ENCODE data around the gene FUT8. TPM values are rescaled to one million over a fixed set of nuclear protein-coding genes. Genes with fewer than 3 reads are reported as not detected.

FUT8 gene
- total and polyA plus RNA-seq, 4 donors = 1.1 to 14.1 (median 4.0) TPM

- Histone ChIP-seq H3K4me1 (ENCODE audit: control insufficient read depth in 4 of 4, insufficient read depth in 4 of 4, low read length in 3 of 4) (no peaks in the 10 kb centered on the region), H3K27me3 (ENCODE audit: control insufficient read depth in 4 of 4, insufficient read depth in 4 of 4, low read length in 3 of 4) (no peaks in the 10 kb centered on the region), H3K27ac (ENCODE audit: low read depth in 1 of 2, low read length in 2 of 2) (no peak overlapping the region), H3K36me3 (ENCODE audit: control insufficient read depth in 4 of 4, insufficient read depth in 3 of 4, low read depth in 1 of 4, low read length in 3 of 4) (no peaks in the 10 kb centered on the region), H3K4me3 (ENCODE audit: low read depth in 1 of 3, low read length in 3 of 3) (no peak overlapping the region), H3K9ac (ENCODE audit: low read depth in 1 of 2, low read length in 2 of 2) (no peak overlapping the region), H3K9me3 (ENCODE audit: control insufficient read depth in 4 of 4, low read length in 3 of 4) (no peaks in the 10 kb centered on the region)
- TF ChIP-seq MAX (IDR thresholded peaks at IDR 0.05) (no peak), RXRA (IDR thresholded peaks at IDR 0.05) (no peak)
- DNase-seq (ENCODE audit: low spot score) = no peak
Measured at GRCh38 chr14:65606460-65606859, 193.9 kb downstream of the FUT8 start.

GRCh38 chr14:65613131-65613650 is 200.7 kb downstream of the FUT8 start:
- DNase-seq (ENCODE audit: low spot score) = no peak
- Histone ChIP-seq H3K9me3 (ENCODE audit: control insufficient read depth in 4 of 4, low read length in 3 of 4) (no peaks in the 10 kb centered on the region), H3K4me3 (ENCODE audit: low read depth in 1 of 3, low read length in 3 of 3) (no peak overlapping the region), H3K27me3 (ENCODE audit: control insufficient read depth in 4 of 4, insufficient read depth in 4 of 4, low read length in 3 of 4) (no peaks in the 10 kb centered on the region), H3K27ac (ENCODE audit: low read depth in 1 of 2, low read length in 2 of 2) (no peak overlapping the region), H3K4me1 (ENCODE audit: control insufficient read depth in 4 of 4, insufficient read depth in 4 of 4, low read length in 3 of 4) (no peaks in the 10 kb centered on the region), H3K36me3 (ENCODE audit: control insufficient read depth in 4 of 4, insufficient read depth in 3 of 4, low read depth in 1 of 4, low read length in 3 of 4) (no peaks in the 10 kb centered on the region), H3K9ac (ENCODE audit: low read depth in 1 of 2, low read length in 2 of 2) (no peak overlapping the region)
- TF ChIP-seq NR2F2 (IDR thresholded peaks at IDR 0.05) = no peak
- TF ChIP-seq YY1 (IDR thresholded peaks at IDR 0.05) = no peak
- TF ChIP-seq FOXA2 (IDR thresholded peaks at IDR 0.05) = no peak
- TF ChIP-seq MAX (IDR thresholded peaks at IDR 0.05) = no peak
- WGBS = 97% methylated on average over 3 of the region's 3 CpGs

GRCh38 chr14:65618996-65619395 is 206.5 kb downstream of the FUT8 start:
- H3K4me3 ChIP-seq (ENCODE audit: low read depth in 1 of 3, low read length in 3 of 3) = no peak overlapping the region
- no peak overlapping the region for H3K9ac ChIP-seq (ENCODE audit: low read depth in 1 of 2, low read length in 2 of 2)
- no peaks in the 10 kb centered on the region for H3K27me3 ChIP-seq (ENCODE audit: control insufficient read depth in 4 of 4, insufficient read depth in 4 of 4, low read length in 3 of 4)
- no peak for DNase-seq (ENCODE audit: low spot score)
- no peaks in the 10 kb centered on the region for H3K4me1 ChIP-seq (ENCODE audit: control insufficient read depth in 4 of 4, insufficient read depth in 4 of 4, low read length in 3 of 4)
- 87% methylated on average over 3 of the region's 3 CpGs for WGBS
- no peak for TF ChIP-seq MAX (IDR thresholded peaks at IDR 0.05)
- H3K27ac ChIP-seq (ENCODE audit: low read depth in 1 of 2, low read length in 2 of 2) = no peak overlapping the region
- H3K9me3 ChIP-seq (ENCODE audit: control insufficient read depth in 4 of 4, low read length in 3 of 4) = no peaks in the 10 kb centered on the region
- no peaks in the 10 kb centered on the region for H3K36me3 ChIP-seq (ENCODE audit: control insufficient read depth in 4 of 4, insufficient read depth in 3 of 4, low read depth in 1 of 4, low read length in 3 of 4)

GRCh38 chr14:65620195-65620594 is 207.7 kb downstream of the FUT8 start:
- no peak for TF ChIP-seq HNF4A (conservative IDR thresholded peaks at IDR 0.05)
- no peak for TF ChIP-seq CTCF (IDR thresholded peaks at IDR 0.05; ENCODE audit: low read depth, low read length, missing input control)
- TF ChIP-seq EGR1 (IDR thresholded peaks at IDR 0.05; ENCODE audit: low read depth in 2 of 2) = no peak
- no peak for TF ChIP-seq ATF3 (IDR thresholded peaks at IDR 0.05)
- TF ChIP-seq JUND (IDR thresholded peaks at IDR 0.05) = no peak
- no peak for TF ChIP-seq NR2F2 (IDR thresholded peaks at IDR 0.05)
- no peak for TF ChIP-seq ZBTB33 (IDR thresholded peaks at IDR 0.05)
- no peak for TF ChIP-seq SP1 (IDR thresholded peaks at IDR 0.05)
- no peak for TF ChIP-seq HNF4G (IDR thresholded peaks at IDR 0.05)
- Histone ChIP-seq H3K36me3 (ENCODE audit: control insufficient read depth in 4 of 4, insufficient read depth in 3 of 4, low read depth in 1 of 4, low read length in 3 of 4) (no peaks in the 10 kb centered on the region), H3K27me3 (ENCODE audit: control insufficient read depth in 4 of 4, insufficient read depth in 4 of 4, low read length in 3 of 4) (no peaks in the 10 kb centered on the region), H3K4me3 (ENCODE audit: low read depth in 1 of 3, low read length in 3 of 3) (no peak overlapping the region), H3K27ac (ENCODE audit: low read depth in 1 of 2, low read length in 2 of 2) (no peak overlapping the region), H3K9me3 (ENCODE audit: control insufficient read depth in 4 of 4, low read length in 3 of 4) (no peaks in the 10 kb centered on the region), H3K9ac (ENCODE audit: low read depth in 1 of 2, low read length in 2 of 2) (no peak overlapping the region), H3K4me1 (ENCODE audit: control insufficient read depth in 4 of 4, insufficient read depth in 4 of 4, low read length in 3 of 4) (no peaks in the 10 kb centered on the region)
- DNase-seq (ENCODE audit: low spot score) = no peak

Data from liver (tissue), 9 donors.